ENCODE results near the gene NFATC2. TPM values are rescaled to one million over a fixed set of nuclear protein-coding genes. Genes with fewer than 3 reads are reported as not detected.

Gene NFATC2
- 7.4 to 8.9 TPM (median 8.4 TPM) in 5 replicates for total RNA-seq (2022; extraction: Qiagen RNA extraction)

DNA sequence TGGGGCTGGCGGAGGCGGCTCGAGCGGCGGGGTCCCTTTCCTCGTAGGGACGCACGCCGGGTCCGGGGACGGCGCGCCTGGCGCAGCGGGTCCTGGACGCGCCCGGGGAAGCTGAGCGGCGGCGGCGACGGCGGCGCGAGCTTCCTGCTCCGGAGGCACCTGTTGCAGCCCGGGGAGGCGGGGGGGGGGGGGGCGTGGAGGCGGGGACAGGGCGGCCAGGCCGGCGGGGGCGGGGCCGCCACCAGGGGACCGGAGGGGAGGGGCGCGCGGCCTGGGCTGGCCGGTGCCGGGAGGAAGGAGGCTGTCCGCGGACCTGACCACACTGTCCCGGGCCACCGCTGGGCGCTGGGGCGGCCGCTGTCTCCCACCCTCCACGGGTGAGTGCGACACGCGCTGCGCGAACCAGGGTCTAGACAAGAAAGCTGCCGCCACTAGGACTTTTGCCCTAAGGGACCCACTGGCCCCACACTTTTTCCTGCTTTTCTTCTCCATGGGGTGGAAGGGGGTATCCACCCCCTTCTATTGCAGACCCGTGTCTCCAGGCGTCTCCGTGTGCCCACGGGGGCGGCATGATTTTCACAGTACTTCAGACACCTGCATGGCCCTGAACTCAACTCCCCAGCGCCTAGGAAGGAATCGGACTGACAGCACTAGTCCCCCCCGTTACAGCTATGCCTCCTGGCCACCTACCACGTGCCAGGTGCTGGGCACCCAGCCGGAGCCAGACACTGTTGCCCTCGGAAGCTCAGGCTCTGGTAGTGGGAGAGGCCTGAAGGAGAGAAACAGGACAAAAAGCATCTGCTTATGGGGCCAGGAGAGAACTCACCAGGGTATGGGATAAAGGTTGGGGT, at the start of gene NFATC2:
NFATC2 (minus strand) TSS at position 149 of the 851 bp plus-strand sequence. CDS start 220 bp downstream, outside the sequence.

Other genes starting within 250 kb of the NFATC2 start
- 12.6 to 17.9 TPM (median 15.7 TPM) in 5 replicates for gene ATP9A, start 225.7 kb upstream of the NFATC2 start, total RNA-seq (2022; extraction: Qiagen RNA extraction)

Data from A549 treated with AZD2906 at 1 μM for 4 hours (cell line).